ENCODE measurements around the gene RNF213. TPM values are rescaled to one million over a fixed set of nuclear protein-coding genes. Genes with fewer than 3 reads are reported as not detected.

RNF213 gene
- total and polyA plus RNA-seq, 10 of the 15 experiments (the other 5 are each of a cell fraction or from before 2014, with no cell fraction given), result 18.6 to 145 (median 65.8) TPM

DNA sequence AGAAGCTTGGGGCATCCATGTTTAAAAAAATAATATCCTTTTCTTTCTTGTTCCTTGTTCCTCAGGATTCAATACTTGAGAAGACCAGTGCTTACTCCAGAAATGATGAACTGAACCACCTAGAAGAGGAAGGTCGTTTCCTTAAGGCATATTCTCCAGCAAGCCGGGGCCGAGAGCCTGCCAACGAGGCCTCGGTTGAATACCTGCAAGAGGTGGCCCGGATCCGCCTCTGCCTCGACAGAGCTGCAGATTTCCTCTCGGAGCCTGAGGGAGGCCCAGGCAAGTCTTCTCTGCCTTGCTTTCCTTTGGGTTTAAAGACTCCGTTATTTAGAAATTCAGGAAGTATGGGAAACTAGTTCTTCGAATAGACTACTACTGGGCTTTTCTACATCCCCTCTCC lies 111.8 kb downstream of the RNF213 start:
- no peak overlapping the region for H3K9ac ChIP-seq (ENCODE audit: control insufficient read depth, insufficient read depth, low read length)
- no peaks in the 10 kb centered on the region for H3K79me2 ChIP-seq (ENCODE audit: control insufficient read depth, insufficient read depth, low read length)
- no peak for TF ChIP-seq SUZ12 (IDR thresholded peaks at IDR 0.05; ENCODE audit: unreplicated experiment)
- TF ChIP-seq ZSCAN29 (IDR thresholded peaks at IDR 0.05), result no peak
- TF ChIP-seq, protein P1, sequence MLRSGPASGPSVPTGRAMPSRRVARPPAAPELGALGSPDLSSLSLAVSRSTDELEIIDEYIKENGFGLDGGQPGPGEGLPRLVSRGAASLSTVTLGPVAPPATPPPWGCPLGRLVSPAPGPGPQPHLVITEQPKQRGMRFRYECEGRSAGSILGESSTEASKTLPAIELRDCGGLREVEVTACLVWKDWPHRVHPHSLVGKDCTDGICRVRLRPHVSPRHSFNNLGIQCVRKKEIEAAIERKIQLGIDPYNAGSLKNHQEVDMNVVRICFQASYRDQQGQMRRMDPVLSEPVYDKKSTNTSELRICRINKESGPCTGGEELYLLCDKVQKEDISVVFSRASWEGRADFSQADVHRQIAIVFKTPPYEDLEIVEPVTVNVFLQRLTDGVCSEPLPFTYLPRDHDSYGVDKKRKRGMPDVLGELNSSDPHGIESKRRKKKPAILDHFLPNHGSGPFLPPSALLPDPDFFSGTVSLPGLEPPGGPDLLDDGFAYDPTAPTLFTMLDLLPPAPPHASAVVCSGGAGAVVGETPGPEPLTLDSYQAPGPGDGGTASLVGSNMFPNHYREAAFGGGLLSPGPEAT (IDR thresholded peaks at IDR 0.05; ENCODE audit: low read depth), result no peak
- no peak for TF ChIP-seq GABPA (IDR thresholded peaks at IDR 0.05; ENCODE audit: low read depth)
- TF ChIP-seq, protein P2, sequence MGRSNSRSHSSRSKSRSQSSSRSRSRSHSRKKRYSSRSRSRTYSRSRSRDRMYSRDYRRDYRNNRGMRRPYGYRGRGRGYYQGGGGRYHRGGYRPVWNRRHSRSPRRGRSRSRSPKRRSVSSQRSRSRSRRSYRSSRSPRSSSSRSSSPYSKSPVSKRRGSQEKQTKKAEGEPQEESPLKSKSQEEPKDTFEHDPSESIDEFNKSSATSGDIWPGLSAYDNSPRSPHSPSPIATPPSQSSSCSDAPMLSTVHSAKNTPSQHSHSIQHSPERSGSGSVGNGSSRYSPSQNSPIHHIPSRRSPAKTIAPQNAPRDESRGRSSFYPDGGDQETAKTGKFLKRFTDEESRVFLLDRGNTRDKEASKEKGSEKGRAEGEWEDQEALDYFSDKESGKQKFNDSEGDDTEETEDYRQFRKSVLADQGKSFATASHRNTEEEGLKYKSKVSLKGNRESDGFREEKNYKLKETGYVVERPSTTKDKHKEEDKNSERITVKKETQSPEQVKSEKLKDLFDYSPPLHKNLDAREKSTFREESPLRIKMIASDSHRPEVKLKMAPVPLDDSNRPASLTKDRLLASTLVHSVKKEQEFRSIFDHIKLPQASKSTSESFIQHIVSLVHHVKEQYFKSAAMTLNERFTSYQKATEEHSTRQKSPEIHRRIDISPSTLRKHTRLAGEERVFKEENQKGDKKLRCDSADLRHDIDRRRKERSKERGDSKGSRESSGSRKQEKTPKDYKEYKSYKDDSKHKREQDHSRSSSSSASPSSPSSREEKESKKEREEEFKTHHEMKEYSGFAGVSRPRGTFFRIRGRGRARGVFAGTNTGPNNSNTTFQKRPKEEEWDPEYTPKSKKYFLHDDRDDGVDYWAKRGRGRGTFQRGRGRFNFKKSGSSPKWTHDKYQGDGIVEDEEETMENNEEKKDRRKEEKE (IDR thresholded peaks at IDR 0.05), result no peak
- no peak overlapping the region for H3K4me2 ChIP-seq (ENCODE audit: control insufficient read depth, insufficient read depth)
- H3K4me3 ChIP-seq, result no peak overlapping the region
- peaks cover 33 to 46% of the 10 kb centered on the region in 2 experiments for H3K36me3 ChIP-seq (ENCODE audit: control insufficient read depth in 2 of 2, insufficient read depth in 2 of 2, low read length in 1 of 2)
- H3K27me3 ChIP-seq (replicated peaks in 1 of 2; ENCODE audit: control insufficient read depth in 2 of 2, insufficient read depth in 2 of 2, low read length in 1 of 2), result no peaks in the 10 kb centered on the region
- intact Hi-C loops (cut with micrococcal nuclease; ENCODE audit: unreplicated experiment), result no loop called here
- H3K9me3 ChIP-seq (replicated peaks; ENCODE audit: control insufficient read depth, insufficient read depth, low read length), result no peaks in the 10 kb centered on the region
- in situ Hi-C loops (cut with MboI), result no loop called here
- H2AFZ ChIP-seq (ENCODE audit: control insufficient read depth, low read depth, low read length), result no peak overlapping the region
- BruUV-seq (replicated peaks), result no TSS peak
- H4K20me1 ChIP-seq (ENCODE audit: control insufficient read depth, insufficient read depth), result no peaks in the 10 kb centered on the region
- POLR2A ChIA-PET, result no interaction called here
- DNase-seq (ENCODE audit: low read depth, low spot score), result no peak
- CTCF ChIA-PET, result interaction anchor here (1.2 kb wide), 1 partner anchor 177 kb away, joined by 3 read pairs; no protein-coding TSS in a partner anchor
- WGBS (ENCODE audit: insufficient coverage, insufficient replicate concordance, low lambda C conversion rate, missing lambda C conversion rate), result 92% methylated on average over 11 of the region's 11 CpGs
- ATAC-seq, result no peak
- RAD21 ChIA-PET (ENCODE audit: unreplicated experiment), result no interaction called here
- FAIRE-seq, result no peak
- no peaks in the 10 kb centered on the region for H3K4me1 ChIP-seq (ENCODE audit: control insufficient read depth, insufficient read depth, low read length)
- H3K27ac ChIP-seq (ENCODE audit: control insufficient read depth, insufficient read depth), result no peak overlapping the region
- SMC1A ChIA-PET (ENCODE audit: uncharacterized antibody, unreplicated experiment), result no interaction called here

All from GM12878 (cell line).